ENCODE data around the gene TMEM238.
A peak's percentile ranks its signal among the peaks of the same experiment; 100 is the strongest.

TMEM238 gene

GRCh38 chr19:55400281-55401087 lies 16.4 kb upstream of the TMEM238 start:
- Histone ChIP-seq H3K9me3 (ENCODE audit: insufficient read depth, low read depth, low read length) (no peaks in the 10 kb centered on the region), H3K9ac (ENCODE audit: low read depth, low read length) (no peak overlapping the region), H3K36me3 (ENCODE audit: insufficient read depth, low read depth, low read length) (peaks cover 50% of the 10 kb centered on the region), H3K4me3 (ENCODE audit: low read length) (no peak overlapping the region), H3K27me3 (ENCODE audit: insufficient read depth, low read length) (no peaks in the 10 kb centered on the region), H3K27ac (ENCODE audit: low read length) (no peak overlapping the region), H3K4me1 (ENCODE audit: insufficient read depth, low read length) (no peaks in the 10 kb centered on the region; the same call in 1 of the 2 replicates)

DNA sequence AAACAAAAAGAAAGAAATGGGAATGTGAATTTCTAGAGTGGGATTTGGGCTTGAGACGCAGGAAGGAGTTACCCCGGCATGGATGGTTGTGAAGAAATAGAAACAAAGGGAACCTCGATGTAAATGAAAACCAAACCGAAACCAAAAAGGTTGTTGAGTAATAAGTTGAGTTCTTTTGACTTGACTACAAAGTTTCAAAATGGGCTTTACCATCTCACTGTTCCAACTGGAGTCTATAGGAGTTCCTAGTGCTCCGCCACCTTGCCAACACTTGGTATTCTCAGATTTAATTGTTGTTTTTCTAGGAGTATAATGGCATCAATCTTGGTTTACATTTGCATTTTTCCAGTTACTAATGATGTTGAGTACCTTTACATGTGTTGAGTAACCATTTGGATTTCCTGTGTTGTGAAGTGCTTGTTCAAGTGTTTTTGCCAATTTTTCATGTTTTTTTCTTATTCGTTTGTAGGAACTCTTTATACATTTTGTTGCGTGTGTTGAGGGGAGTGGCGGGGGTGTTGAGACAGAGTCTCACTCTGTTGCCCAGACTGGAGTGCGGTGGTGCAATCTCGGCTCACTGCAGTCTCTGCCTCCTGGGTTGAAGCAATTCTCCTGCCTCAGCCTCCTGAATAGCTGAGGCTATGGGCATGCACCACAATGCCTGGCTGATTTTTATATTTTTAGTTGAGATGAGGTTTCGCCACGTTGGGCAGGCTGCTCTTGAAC lies 14.3 kb upstream of the TMEM238 start:
- H3K9ac ChIP-seq (ENCODE audit: low read depth, low read length) = no peak overlapping the region
- no peaks in the 10 kb centered on the region for H3K9me3 ChIP-seq (ENCODE audit: insufficient read depth, low read depth, low read length)
- no peak overlapping the region for H3K27ac ChIP-seq (ENCODE audit: low read length)
- peaks cover 2% of the 10 kb centered on the region; the same call in 1 of the 2 replicates for H3K4me1 ChIP-seq (ENCODE audit: insufficient read depth, low read length)
- H3K4me3 ChIP-seq (ENCODE audit: low read length) = no peak overlapping the region
- no peaks in the 10 kb centered on the region for H3K27me3 ChIP-seq (ENCODE audit: insufficient read depth, low read length)
- peaks cover 31% of the 10 kb centered on the region for H3K36me3 ChIP-seq (ENCODE audit: insufficient read depth, low read depth, low read length)

DNA sequence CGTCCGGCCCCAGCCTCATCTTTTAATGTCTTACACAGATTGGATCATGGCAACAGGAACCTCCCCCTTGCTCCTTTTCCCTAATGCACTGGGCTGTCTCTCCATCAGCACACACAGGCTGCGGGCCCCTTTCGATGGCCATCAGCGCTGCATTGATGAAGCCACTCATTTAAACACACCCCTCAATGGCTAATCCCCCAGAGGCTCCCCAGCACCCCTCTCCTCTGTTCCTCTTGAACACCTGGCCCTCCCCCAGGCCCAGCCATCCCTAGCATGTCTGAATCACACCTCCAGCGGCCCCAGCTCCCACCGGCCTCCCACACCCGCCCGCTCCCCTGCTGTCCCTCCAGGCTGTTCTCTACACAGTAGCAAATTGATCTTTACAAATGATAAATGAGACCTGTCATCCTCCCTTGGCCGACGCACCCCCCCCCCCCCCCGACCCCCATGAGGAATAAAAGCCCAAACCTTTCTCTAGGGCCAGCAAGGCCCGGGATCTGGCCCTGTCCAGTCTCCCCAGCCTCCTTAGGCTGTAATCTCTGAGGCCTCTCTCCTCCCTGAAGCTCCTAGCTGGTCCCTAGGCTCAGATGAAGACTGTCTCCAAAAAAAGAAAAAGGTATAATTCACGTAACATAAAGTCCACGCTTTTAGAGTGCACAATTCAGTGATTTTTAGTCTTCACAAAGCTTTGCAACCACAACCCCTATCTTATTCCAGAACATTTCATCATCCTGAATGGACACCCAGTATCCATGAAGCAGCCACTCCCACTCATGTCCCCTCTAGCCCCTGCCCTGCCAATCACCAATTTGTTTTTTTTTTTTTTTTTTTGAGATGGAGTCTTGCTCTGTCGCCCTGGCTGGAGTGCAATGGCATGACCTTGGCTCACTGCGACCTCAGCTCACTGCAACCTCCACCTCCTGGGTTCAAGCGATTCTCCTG lies 9.0 kb upstream of the TMEM238 start:
- peak overlapping the region; percentile 43; the same call in 1 of the 2 replicates for H3K4me3 ChIP-seq (ENCODE audit: low read length)
- peak overlapping the region; percentile 60; the same call in 1 of the 2 replicates for H3K9ac ChIP-seq (ENCODE audit: low read depth, low read length)
- H3K27ac ChIP-seq (ENCODE audit: low read length) = peak overlapping the region; percentile 70
- H3K27me3 ChIP-seq (ENCODE audit: insufficient read depth, low read length) = no peaks in the 10 kb centered on the region
- no peaks in the 10 kb centered on the region for H3K9me3 ChIP-seq (ENCODE audit: insufficient read depth, low read depth, low read length)
- peaks cover 24% of the 10 kb centered on the region for H3K36me3 ChIP-seq (ENCODE audit: insufficient read depth, low read depth, low read length)
- peaks cover 31% of the 10 kb centered on the region for H3K4me1 ChIP-seq (ENCODE audit: insufficient read depth, low read length)

DNA sequence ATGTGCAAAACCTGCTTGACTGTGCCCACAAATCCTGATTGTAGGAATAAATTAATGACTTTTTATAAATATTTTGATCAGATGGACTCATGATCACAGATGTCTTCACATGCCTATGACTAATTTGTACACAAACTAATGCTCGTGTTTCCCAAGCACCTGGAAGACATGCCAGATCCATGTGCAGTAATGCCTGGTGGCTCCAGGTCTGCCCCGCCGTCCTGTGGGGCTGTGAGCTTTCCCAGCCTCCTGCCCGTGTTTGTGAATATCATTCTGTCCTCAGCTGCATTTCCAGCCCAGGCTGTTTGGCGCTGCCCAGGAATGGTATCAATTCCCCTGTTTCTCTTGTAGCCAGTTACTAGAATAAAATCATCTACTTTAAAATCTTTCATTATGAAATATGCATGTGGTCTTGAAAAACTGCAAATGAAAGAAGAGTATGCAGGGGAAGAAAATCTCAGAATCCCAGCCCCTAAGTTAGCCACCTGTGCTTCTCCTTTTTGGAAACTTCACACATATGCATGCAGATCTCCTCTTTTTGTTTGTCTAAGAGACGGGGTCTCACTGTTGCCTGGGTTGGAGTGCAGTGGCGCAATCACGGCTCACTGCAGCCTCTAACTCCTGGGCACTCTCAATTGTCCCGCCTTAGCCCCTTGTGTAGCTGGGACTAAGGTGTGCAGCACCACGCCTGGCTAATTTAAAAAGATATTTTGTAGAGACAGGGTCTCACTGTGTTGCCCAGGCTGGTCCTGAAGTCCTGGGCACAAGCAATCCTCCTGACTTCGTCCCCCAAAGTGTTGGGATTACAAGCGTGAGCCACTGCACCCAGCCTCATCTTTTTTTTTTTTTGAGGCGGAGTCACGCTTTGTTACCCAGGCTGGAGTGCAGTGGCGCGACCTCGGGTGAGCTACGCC lies 7.9 kb upstream of the TMEM238 start:
- Histone ChIP-seq H3K36me3 (ENCODE audit: insufficient read depth, low read depth, low read length) (peaks cover 36% of the 10 kb centered on the region), H3K4me3 (ENCODE audit: low read length) (peak overlapping the region; percentile 43), H3K9me3 (ENCODE audit: insufficient read depth, low read depth, low read length) (no peaks in the 10 kb centered on the region), H3K4me1 (ENCODE audit: insufficient read depth, low read length) (peaks cover 40% of the 10 kb centered on the region), H3K9ac (ENCODE audit: low read depth, low read length) (peak overlapping the region; percentile 60; the same call in 1 of the 2 replicates), H3K27me3 (ENCODE audit: insufficient read depth, low read length) (no peaks in the 10 kb centered on the region), H3K27ac (ENCODE audit: low read length) (no peak overlapping the region)

- H3K4me3 ChIP-seq (ENCODE audit: low read length) = no peak overlapping the region
- H3K9me3 ChIP-seq (ENCODE audit: insufficient read depth, low read depth, low read length) = no peaks in the 10 kb centered on the region
- peaks cover 42% of the 10 kb centered on the region for H3K4me1 ChIP-seq (ENCODE audit: insufficient read depth, low read length)
- H3K9ac ChIP-seq (ENCODE audit: low read depth, low read length) = no peak overlapping the region
- H3K27ac ChIP-seq (ENCODE audit: low read length) = no peak overlapping the region
- peaks cover 42% of the 10 kb centered on the region for H3K36me3 ChIP-seq (ENCODE audit: insufficient read depth, low read depth, low read length)
- H3K27me3 ChIP-seq (ENCODE audit: insufficient read depth, low read length) = no peaks in the 10 kb centered on the region
Measured at GRCh38 chr19:55391191-55391670, 7.1 kb upstream of the TMEM238 start.

DNA sequence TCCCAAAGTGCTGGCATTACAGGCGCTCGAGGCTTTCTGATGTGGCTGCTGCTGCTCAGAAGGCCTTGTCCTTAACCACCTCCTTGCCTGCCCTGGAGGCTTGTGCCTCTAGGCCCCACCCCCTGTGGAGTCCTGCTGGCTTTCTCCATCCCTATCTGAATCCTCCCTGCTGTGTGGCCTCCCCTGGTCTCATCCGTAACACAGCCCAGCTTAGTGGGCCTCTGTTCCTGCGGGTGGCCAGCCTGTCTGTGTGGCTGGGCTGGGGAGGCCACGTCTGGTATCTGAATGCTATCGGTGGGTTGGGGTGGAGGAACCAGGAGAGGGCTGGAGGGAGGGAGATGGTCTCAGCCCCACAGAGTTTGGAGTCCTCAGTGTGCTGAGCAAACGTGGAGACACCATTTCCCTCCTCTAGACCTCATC lies 6.4 kb upstream of the TMEM238 start:
- Histone ChIP-seq H3K4me1 (ENCODE audit: insufficient read depth, low read length) (peaks cover 42% of the 10 kb centered on the region), H3K36me3 (ENCODE audit: insufficient read depth, low read depth, low read length) (peaks cover 42% of the 10 kb centered on the region), H3K9ac (ENCODE audit: low read depth, low read length) (no peak overlapping the region), H3K9me3 (ENCODE audit: insufficient read depth, low read depth, low read length) (no peaks in the 10 kb centered on the region), H3K4me3 (ENCODE audit: low read length) (no peak overlapping the region), H3K27me3 (ENCODE audit: insufficient read depth, low read length) (no peaks in the 10 kb centered on the region), H3K27ac (ENCODE audit: low read length) (no peak overlapping the region)

DNA sequence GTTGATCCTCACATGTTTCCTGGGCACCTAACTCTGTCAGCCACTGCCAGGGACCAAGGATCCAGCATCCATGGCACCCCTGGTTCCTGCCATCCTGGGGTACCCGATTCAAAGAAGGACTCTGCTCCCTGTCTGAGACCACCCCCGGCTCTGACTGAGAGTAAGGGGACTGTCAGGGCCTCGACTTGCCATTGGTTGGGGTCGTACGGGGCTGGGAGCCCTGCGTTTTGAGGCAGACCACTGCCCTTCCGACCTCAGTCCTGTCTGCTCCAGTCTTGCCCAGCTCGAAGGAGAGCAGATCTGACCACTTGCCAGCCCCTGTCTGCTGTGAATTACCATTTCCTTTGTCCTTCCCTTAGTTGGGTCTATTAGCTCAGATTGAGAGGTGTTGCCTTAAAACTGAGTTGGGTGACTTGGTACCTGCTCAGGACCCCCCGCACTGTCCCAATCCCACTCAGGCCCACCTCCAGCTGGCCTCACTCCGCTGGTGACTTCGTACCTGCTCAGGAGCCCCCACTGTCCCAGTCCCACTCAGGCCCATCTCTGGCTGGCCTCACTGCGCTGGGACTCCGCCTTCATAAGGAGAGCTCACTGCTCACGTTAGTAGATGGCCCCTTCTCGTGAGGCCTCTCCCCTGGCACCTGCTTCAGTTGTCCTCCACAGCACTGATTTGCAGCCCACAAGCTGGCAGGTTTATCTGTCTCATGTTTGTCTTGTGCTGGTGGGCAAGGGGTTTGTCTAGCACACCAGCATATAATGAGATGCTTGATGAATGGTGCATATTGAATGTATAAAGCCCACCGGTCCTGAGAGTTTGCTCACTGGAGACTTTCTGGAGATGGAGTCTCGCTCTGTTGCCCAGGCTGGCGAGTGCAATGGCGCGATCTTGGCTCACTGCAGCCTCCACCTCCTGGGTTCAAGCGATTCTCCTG lies 5.6 kb upstream of the TMEM238 start:
- H3K27ac ChIP-seq (ENCODE audit: low read length) = no peak overlapping the region
- peaks cover 42% of the 10 kb centered on the region for H3K36me3 ChIP-seq (ENCODE audit: insufficient read depth, low read depth, low read length)

DNA sequence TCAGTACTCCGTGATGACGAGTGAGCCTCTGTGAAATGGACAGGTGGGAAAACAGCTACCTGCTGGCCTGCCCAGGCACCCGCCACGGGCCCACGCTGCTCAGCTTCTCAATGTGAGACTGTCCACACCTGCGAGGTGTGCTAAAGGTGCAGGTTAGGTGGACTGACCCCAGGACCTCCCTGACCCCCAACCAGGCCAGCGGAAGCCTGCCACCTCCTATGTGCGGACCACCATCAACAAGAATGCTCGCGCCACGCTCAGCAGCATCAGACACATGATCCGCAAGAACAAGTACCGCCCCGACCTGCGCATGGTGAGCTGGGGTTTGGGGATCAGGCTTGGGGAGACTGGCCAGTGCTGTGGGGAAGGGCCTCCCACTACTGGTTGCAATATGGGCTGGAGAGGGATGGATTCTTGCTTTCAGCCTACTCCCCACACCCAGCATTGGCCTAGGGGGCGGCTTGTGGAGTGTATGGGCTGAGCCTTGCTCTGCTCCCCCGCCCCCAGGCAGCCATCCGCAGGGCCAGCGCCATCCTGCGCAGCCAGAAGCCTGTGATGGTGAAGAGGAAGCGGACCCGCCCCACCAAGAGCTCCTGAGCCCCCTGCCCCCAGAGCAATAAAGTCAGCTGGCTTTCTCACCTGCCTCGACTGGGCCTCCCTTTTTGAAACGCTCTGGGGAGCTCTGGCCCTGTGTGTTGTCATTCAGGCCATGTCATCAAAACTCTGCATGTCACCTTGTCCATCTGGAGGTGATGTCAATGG lies 3.8 kb upstream of the TMEM238 start:
- Histone ChIP-seq H3K9ac (ENCODE audit: low read depth, low read length) (peak overlapping the region; percentile 100), H3K36me3 (ENCODE audit: insufficient read depth, low read depth, low read length) (peaks cover 42% of the 10 kb centered on the region), H3K27ac (ENCODE audit: low read length) (no peak overlapping the region), H3K4me1 (ENCODE audit: insufficient read depth, low read length) (peaks cover 44% of the 10 kb centered on the region), H3K4me3 (ENCODE audit: low read length) (peak overlapping the region; percentile 99), H3K9me3 (ENCODE audit: insufficient read depth, low read depth, low read length) (no peaks in the 10 kb centered on the region), H3K27me3 (ENCODE audit: insufficient read depth, low read length) (peaks cover 5% of the 10 kb centered on the region)

More for the DNA sequence above, 5.6 kb upstream of the TMEM238 start:
- Histone ChIP-seq H3K27me3 (ENCODE audit: insufficient read depth, low read length) (no peaks in the 10 kb centered on the region), H3K9me3 (ENCODE audit: insufficient read depth, low read depth, low read length) (no peaks in the 10 kb centered on the region), H3K9ac (ENCODE audit: low read depth, low read length) (no peak overlapping the region; the same call in 1 of the 2 replicates), H3K4me1 (ENCODE audit: insufficient read depth, low read length) (peaks cover 46% of the 10 kb centered on the region), H3K4me3 (ENCODE audit: low read length) (peak overlapping the region; percentile 32; the same call in 1 of the 2 replicates)

- Histone ChIP-seq H3K9me3 (ENCODE audit: insufficient read depth, low read depth, low read length) (no peaks in the 10 kb centered on the region), H3K9ac (ENCODE audit: low read depth, low read length) (peak overlapping the region; percentile 100), H3K36me3 (ENCODE audit: insufficient read depth, low read depth, low read length) (peaks cover 42% of the 10 kb centered on the region), H3K27ac (ENCODE audit: low read length) (peak overlapping the region; percentile 87), H3K4me3 (ENCODE audit: low read length) (peak overlapping the region; percentile 99), H3K27me3 (ENCODE audit: insufficient read depth, low read length) (peaks cover 18% of the 10 kb centered on the region), H3K4me1 (ENCODE audit: insufficient read depth, low read length) (peaks cover 37% of the 10 kb centered on the region)
Measured at GRCh38 chr19:55386493-55386971, 2.4 kb upstream of the TMEM238 start.

Measured in iPS-20b (cell line).